Caco-2 (cell line): ENCODE results near the gene DAW1. TPM values are rescaled to one million over a fixed set of nuclear protein-coding genes. Genes with fewer than 3 reads are reported as not detected.
A peak's percentile ranks its signal among the peaks of the same experiment; 100 is the strongest.

Experiments used
- Bru-seq: library from RNA; stranded (reverse); fragments of 400-500 nt; gene quantifications from one replicate; lab custom pipeline; 2021; lab: Mats Ljungman, UMichigan
- BruChase-seq, 2 experiments: library from RNA; stranded (reverse); fragments of 400-500 nt; gene quantifications; one replicate each; lab custom pipeline; 2021; lab: Mats Ljungman, UMichigan
- BruUV-seq: library from RNA; stranded (reverse); fragments of 400-500 nt; replicated peaks from 2 replicates; lab custom pipeline; 2021; lab: Mats Ljungman, UMichigan
- CTCF ChIA-PET: fragments of 300-600 bp; sonication (Branson Sonifier 250); formaldehyde crosslinking; loops from one replicate; lab custom pipeline; 2022; ENCODE audit warnings: antibody characterized with exemption; lab: Charles Lee
- POLR2A ChIA-PET: fragments of 300-600 bp; sonication (Branson Sonifier 250); formaldehyde crosslinking; loops from one replicate; lab custom pipeline; 2022; ENCODE audit warnings: antibody characterized with exemption; lab: Charles Lee
- DNase-seq, 2 experiments: peaks; one replicate each; pipeline versions ENCODE4 v3.0.0 to v3.0.0-alpha.2; 2020 to 2022
- H3K27me3 ChIP-seq: replicated peaks from 2 replicates; pipeline ENCODE4 v1.6.0; 2011; ENCODE audit warnings: low read length; ENCODE audit not compliant: control insufficient read depth, insufficient read depth
- H3K36me3 ChIP-seq: 2 replicates; pipeline ENCODE4 v1.5.1; 2011; ENCODE audit warnings: low read length; ENCODE audit not compliant: control insufficient read depth, insufficient read depth
- H3K4me1 ChIP-seq: fragments of 250-450 bp; sonication (Bioruptor Pico); 2 replicates; pipeline ENCODE4 v1.5.1; 2020; ENCODE audit warnings: mild to moderate bottlenecking
- H3K4me3 ChIP-seq: 2 replicates; pipeline ENCODE4 v1.5.1; 2011; ENCODE audit warnings: low read depth, mild to moderate bottlenecking, control low read depth, low read length
- H3K9me3 ChIP-seq: fragments of 250-450 bp; sonication (Bioruptor Pico); 2 replicates; pipeline ENCODE4 v1.5.1; 2020; ENCODE audit warnings: mild to moderate bottlenecking, moderate library complexity
- H3K27ac Mint-ChIP-seq: one replicate; pipeline ENCODE4 v1.8.0; 2022; ENCODE audit warnings: mixed read lengths; ENCODE audit not compliant: unreplicated experiment
- H3K27me3 Mint-ChIP-seq: one replicate; pipeline ENCODE4 v1.8.0; 2022; ENCODE audit warnings: mixed read lengths; ENCODE audit not compliant: insufficient read depth, unreplicated experiment
- H3K36me3 Mint-ChIP-seq: one replicate; pipeline ENCODE4 v1.8.0; 2022; ENCODE audit warnings: mild to moderate bottlenecking, mixed read lengths; ENCODE audit not compliant: insufficient read depth, unreplicated experiment
- H3K4me1 Mint-ChIP-seq: one replicate; pipeline ENCODE4 v1.8.0; 2022; ENCODE audit warnings: low read depth, mixed read lengths; ENCODE audit not compliant: unreplicated experiment
- H3K4me3 Mint-ChIP-seq: one replicate; pipeline ENCODE4 v1.8.0; 2022; ENCODE audit warnings: mild to moderate bottlenecking, moderate library complexity, mixed read lengths; ENCODE audit not compliant: unreplicated experiment
- H3K9me3 Mint-ChIP-seq: one replicate; pipeline ENCODE4 v1.8.0; 2022; ENCODE audit warnings: mixed read lengths; ENCODE audit not compliant: unreplicated experiment
- CTCF ChIP-seq, 2 experiments: fragments of 200-600 bp in 1 of 2; IDR thresholded peaks; 1 replicate in 1 of 2; 2 replicates in 1 of 2; pipeline versions ENCODE4 v1.5.1 to v1.8.0; 2011 to 2022; ENCODE audit warnings: antibody characterized with exemption in 1 of 2, control low read depth in 1 of 2, inconsistent platforms in 1 of 2, low read depth in 1 of 2, low read length in 1 of 2, mild to moderate bottlenecking in 1 of 2, moderate library complexity in 1 of 2; ENCODE audit not compliant: insufficient read depth in 1 of 2, severe bottlenecking in 1 of 2, unreplicated experiment in 1 of 2
- intact Hi-C: fragments of 100-400 bp; cut with micrococcal nuclease; formaldehyde crosslinking; loops from one replicate; pipeline ENCODE4 v1.10.0; 2022; ENCODE audit not compliant: unreplicated experiment
- long read RNA-seq: library from polyadenylated mRNA; stranded (forward); transcript quantifications from one replicate; pipeline ENCODE4 v2.0.0, GENCODE V29; 2022
- total RNA-seq: library from RNA; stranded (reverse); gene quantifications from 2 replicates; pipeline ENCODE4 v1.2.3, GENCODE V29; 2022

DAW1 gene
- total RNA-seq (5.4 and 6.6 TPM in 2 replicates), Bru-seq, nascent RNA (percentile 47 among the genes with signal in this experiment), BruChase-seq, experiment 1, labeled RNA remaining after a 2-hour chase (percentile 52 among the genes with signal in this experiment), BruChase-seq, experiment 2, labeled RNA remaining after a 6-hour chase (percentile 53 among the genes with signal in this experiment)
- long read RNA-seq, transcript DAW1-201 (13 exons, 1,704 nt) = major isoform, 12 of 14 reads
- long read RNA-seq, partial matches to known transcripts = 0 of 14 reads
- long read RNA-seq, other reads (novel, unspliced or antisense) = 1 of 14 reads

- peaks cover 37% of the 10 kb centered on the region for H3K4me1 ChIP-seq
- peak within 1 kb of the TSS; percentile 56 for H3K4me3 ChIP-seq
- CTCF ChIA-PET = interaction anchor here (1.4 to 2.1 kb wide), 3 partner anchors 9 to 213 kb away, joined by 4 to 8 read pairs (median 5); no protein-coding TSS in a partner anchor
- Mint-ChIP-seq H3K36me3 (peaks cover 13% of the 10 kb centered on the region), H3K4me3 (peak within 1 kb of the TSS; percentile 74), H3K4me1 (peaks cover 37% of the 10 kb centered on the region), H3K9me3 (peaks cover 16% of the 10 kb centered on the region), H3K27me3 (no peaks in the 10 kb centered on the region), H3K27ac (peak within 1 kb of the TSS; percentile 88)
- BruUV-seq = no TSS peak
- H3K9me3 ChIP-seq = no peaks in the 10 kb centered on the region
- H3K36me3 ChIP-seq = no peaks in the 10 kb centered on the region
- no peaks in the 10 kb centered on the region for H3K27me3 ChIP-seq
- POLR2A ChIA-PET = interaction anchor here (0.5 to 1.6 kb wide), 8 partner anchors 9 to 649 kb away, joined by 3 to 6 read pairs (median 4); partner anchors contain the start of gene CCL20
- intact Hi-C loops = loop anchor here (2.0 to 5.0 kb wide), 2 partner anchors 59 to 404 kb away; partner anchors contain the start of gene CCL20
- DNase-seq = peak; percentile 73 to 82
- TF ChIP-seq CTCF (IDR thresholded peaks at IDR 0.05; ENCODE audit: insufficient read depth in 1 of 2, low read depth in 1 of 2, low read length in 1 of 2, severe bottlenecking in 1 of 2, unreplicated experiment in 1 of 2) = no peak
Measured at GRCh38 chr2:227871375-227871791, at the start of gene DAW1. Gene DAW1 (plus strand): TSS chr2:227871631. CDS start chr2:227871690, 59 bp downstream.

GRCh38 chr2:227822416-227823003, 48.9 kb upstream of the DAW1 start:
- H3K27me3 Mint-ChIP-seq = no peaks in the 10 kb centered on the region
- POLR2A ChIA-PET = no interaction called here
- H3K4me3 ChIP-seq = no peak overlapping the region
- H3K4me1 Mint-ChIP-seq = peaks cover 37% of the 10 kb centered on the region
- H3K9me3 Mint-ChIP-seq = peaks cover 25% of the 10 kb centered on the region
- no peak overlapping the region for H3K4me3 Mint-ChIP-seq
- no peak overlapping the region for H3K27ac Mint-ChIP-seq
- H3K9me3 ChIP-seq = no peaks in the 10 kb centered on the region
- no peak for DNase-seq
- intact Hi-C loops = no loop called here
- BruUV-seq = no TSS peak
- H3K36me3 Mint-ChIP-seq = no peaks in the 10 kb centered on the region
- CTCF ChIA-PET = no interaction called here
- no peaks in the 10 kb centered on the region for H3K36me3 ChIP-seq
- TF ChIP-seq CTCF (IDR thresholded peaks at IDR 0.05; ENCODE audit: insufficient read depth in 1 of 2, low read depth in 1 of 2, low read length in 1 of 2, severe bottlenecking in 1 of 2, unreplicated experiment in 1 of 2) = no peak
- no peaks in the 10 kb centered on the region for H3K27me3 ChIP-seq
- H3K4me1 ChIP-seq = peaks cover 9% of the 10 kb centered on the region; the same call in 1 of the 2 replicates

GRCh38 chr2:227823922-227824321, 47.5 kb upstream of the DAW1 start:
- no peak for TF ChIP-seq CTCF (IDR thresholded peaks at IDR 0.05; ENCODE audit: insufficient read depth in 1 of 2, low read depth in 1 of 2, low read length in 1 of 2, severe bottlenecking in 1 of 2, unreplicated experiment in 1 of 2)
- no peak overlapping the region for H3K4me3 ChIP-seq
- ChIA-PET CTCF (no interaction called here), POLR2A (no interaction called here)
- Mint-ChIP-seq H3K4me1 (peaks cover 37% of the 10 kb centered on the region), H3K9me3 (peaks cover 25% of the 10 kb centered on the region), H3K27me3 (no peaks in the 10 kb centered on the region), H3K4me3 (no peak overlapping the region), H3K36me3 (no peaks in the 10 kb centered on the region), H3K27ac (no peak overlapping the region)
- H3K36me3 ChIP-seq = no peaks in the 10 kb centered on the region
- H3K27me3 ChIP-seq = no peaks in the 10 kb centered on the region
- no TSS peak for BruUV-seq
- DNase-seq = no peak
- peaks cover 9% of the 10 kb centered on the region; the same call in 1 of the 2 replicates for H3K4me1 ChIP-seq
- intact Hi-C loops = no loop called here
- no peaks in the 10 kb centered on the region for H3K9me3 ChIP-seq
